Measurements from ENCODE around the gene TACC3.

- no peak for TF ChIP-seq YY1 (IDR thresholded peaks at IDR 0.05; ENCODE audit: low read depth)
- no peak for TF ChIP-seq POLR2AphosphoS5 (IDR thresholded peaks at IDR 0.05; ENCODE audit: low read depth, low read length)
- no peak for TF ChIP-seq MEF2A (IDR thresholded peaks at IDR 0.05; ENCODE audit: borderline replicate concordance, low read depth)
- TF ChIP-seq, protein P1, sequence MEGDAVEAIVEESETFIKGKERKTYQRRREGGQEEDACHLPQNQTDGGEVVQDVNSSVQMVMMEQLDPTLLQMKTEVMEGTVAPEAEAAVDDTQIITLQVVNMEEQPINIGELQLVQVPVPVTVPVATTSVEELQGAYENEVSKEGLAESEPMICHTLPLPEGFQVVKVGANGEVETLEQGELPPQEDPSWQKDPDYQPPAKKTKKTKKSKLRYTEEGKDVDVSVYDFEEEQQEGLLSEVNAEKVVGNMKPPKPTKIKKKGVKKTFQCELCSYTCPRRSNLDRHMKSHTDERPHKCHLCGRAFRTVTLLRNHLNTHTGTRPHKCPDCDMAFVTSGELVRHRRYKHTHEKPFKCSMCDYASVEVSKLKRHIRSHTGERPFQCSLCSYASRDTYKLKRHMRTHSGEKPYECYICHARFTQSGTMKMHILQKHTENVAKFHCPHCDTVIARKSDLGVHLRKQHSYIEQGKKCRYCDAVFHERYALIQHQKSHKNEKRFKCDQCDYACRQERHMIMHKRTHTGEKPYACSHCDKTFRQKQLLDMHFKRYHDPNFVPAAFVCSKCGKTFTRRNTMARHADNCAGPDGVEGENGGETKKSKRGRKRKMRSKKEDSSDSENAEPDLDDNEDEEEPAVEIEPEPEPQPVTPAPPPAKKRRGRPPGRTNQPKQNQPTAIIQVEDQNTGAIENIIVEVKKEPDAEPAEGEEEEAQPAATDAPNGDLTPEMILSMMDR (IDR thresholded peaks at IDR 0.05) = no peak
These were observed 37.2 kb downstream of the TACC3 start for GRCh38 chr4:1758306-1759121.

Data from SK-N-SH (cell line).